Peyer's patch (tissue), 4 donors: ENCODE results near the gene SPON1. TPM values are rescaled to one million over a fixed set of nuclear protein-coding genes. Genes with fewer than 3 reads are reported as not detected.

ENCODE experiments used
- DNase-seq, 3 donors: peaks; one replicate each; pipeline ENCODE4 v3.0.0-alpha.2; 2017 to 2019
- H3K27ac ChIP-seq, 4 donors: fragments of 200-600 bp; sonication (generic); one replicate each; pipeline ENCODE4 v1.5.1; 2016 to 2019
- H3K27me3 ChIP-seq, 2 donors: fragments of 200-600 bp; sonication (generic); one replicate each; pipeline ENCODE4 v1.5.1; 2019
- H3K36me3 ChIP-seq, 3 donors: fragments of 200-600 bp; sonication (generic); one replicate each; pipeline ENCODE4 v1.5.1; 2016 to 2019
- H3K4me1 ChIP-seq, 4 donors: fragments of 200-600 bp; sonication (generic); one replicate each; pipeline ENCODE4 v1.5.1; 2016 to 2019
- H3K4me3 ChIP-seq, 4 donors: fragments of 200-600 bp; sonication (generic); 1 replicate in 3 of 4; 2 replicates in 1 of 4; pipeline ENCODE4 v1.5.1; 2016 to 2019; ENCODE audit warnings: mild to moderate bottlenecking in 1 of 4
- H3K9me3 ChIP-seq, 4 donors: fragments of 200-600 bp; sonication (generic); one replicate each; pipeline ENCODE4 v1.5.1; 2016 to 2019; ENCODE audit warnings: mild to moderate bottlenecking in 1 of 4
- POLR2A ChIP-seq, 2 donors: fragments of 450-650 bp; IDR thresholded peaks; one replicate each; pipeline ENCODE4 v1.5.1; 2017; ENCODE audit warnings: antibody characterized with exemption in 2 of 2, mild to moderate bottlenecking in 2 of 2, moderate library complexity in 2 of 2
- total RNA-seq, 4 donors: library from RNA; depleted of rRNA; stranded (reverse); fragments of >200 nt; gene quantifications; one replicate each; pipeline ENCODE4 v1.1.0, GENCODE V29; 2016
- TF ChIP-seq, protein P1 (sequence below), 6 experiments: fragments of 450-650 bp in 4 of 6; fragments of 200-600 bp in 2 of 6; sonication (generic) in 1 of 6; IDR thresholded peaks; one replicate each; pipeline ENCODE4 v1.5.1; 2017 to 2019; ENCODE audit warnings: antibody characterized with exemption in 6 of 6, mild to moderate bottlenecking in 3 of 6, moderate library complexity in 1 of 6

Gene SPON1
- total RNA-seq, 4 donors from 2014 or later = 26.4 to 53.8 (median 48.3) TPM

DNA sequence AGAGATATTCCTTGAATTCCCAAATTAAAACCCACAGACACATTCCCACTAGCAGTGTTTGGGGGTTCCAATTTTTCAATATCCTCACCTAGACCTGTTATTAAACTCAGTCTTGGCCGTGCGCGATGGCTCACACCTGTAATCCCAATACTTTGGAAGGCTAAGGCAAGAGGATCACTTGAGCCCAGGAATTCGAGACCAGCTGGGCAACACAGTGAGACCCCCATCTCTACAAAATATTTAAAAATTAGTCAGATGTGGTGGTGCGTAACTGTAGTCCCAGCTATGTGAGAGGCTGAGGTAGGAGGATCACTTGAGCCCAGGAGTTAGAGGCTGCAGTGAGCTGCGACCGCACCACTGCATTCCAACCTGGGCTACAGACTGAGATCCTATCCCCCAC is 343.1 kb downstream of the SPON1 start:
- Histone ChIP-seq H3K4me1 (peaks cover 0 to 27% (median 4%) of the 10 kb centered on the region in 4 donors), H3K36me3 (no peaks in the 10 kb centered on the region), H3K4me3 (no peak overlapping the region), H3K27me3 (no peaks in the 10 kb centered on the region), H3K27ac (no peak overlapping the region), H3K9me3 (no peaks in the 10 kb centered on the region)
- no peak for TF ChIP-seq POLR2A (IDR thresholded peaks at IDR 0.05)
- TF ChIP-seq, protein P1, sequence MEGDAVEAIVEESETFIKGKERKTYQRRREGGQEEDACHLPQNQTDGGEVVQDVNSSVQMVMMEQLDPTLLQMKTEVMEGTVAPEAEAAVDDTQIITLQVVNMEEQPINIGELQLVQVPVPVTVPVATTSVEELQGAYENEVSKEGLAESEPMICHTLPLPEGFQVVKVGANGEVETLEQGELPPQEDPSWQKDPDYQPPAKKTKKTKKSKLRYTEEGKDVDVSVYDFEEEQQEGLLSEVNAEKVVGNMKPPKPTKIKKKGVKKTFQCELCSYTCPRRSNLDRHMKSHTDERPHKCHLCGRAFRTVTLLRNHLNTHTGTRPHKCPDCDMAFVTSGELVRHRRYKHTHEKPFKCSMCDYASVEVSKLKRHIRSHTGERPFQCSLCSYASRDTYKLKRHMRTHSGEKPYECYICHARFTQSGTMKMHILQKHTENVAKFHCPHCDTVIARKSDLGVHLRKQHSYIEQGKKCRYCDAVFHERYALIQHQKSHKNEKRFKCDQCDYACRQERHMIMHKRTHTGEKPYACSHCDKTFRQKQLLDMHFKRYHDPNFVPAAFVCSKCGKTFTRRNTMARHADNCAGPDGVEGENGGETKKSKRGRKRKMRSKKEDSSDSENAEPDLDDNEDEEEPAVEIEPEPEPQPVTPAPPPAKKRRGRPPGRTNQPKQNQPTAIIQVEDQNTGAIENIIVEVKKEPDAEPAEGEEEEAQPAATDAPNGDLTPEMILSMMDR (IDR thresholded peaks at IDR 0.05) = no peak
- DNase-seq = no peak

DNA sequence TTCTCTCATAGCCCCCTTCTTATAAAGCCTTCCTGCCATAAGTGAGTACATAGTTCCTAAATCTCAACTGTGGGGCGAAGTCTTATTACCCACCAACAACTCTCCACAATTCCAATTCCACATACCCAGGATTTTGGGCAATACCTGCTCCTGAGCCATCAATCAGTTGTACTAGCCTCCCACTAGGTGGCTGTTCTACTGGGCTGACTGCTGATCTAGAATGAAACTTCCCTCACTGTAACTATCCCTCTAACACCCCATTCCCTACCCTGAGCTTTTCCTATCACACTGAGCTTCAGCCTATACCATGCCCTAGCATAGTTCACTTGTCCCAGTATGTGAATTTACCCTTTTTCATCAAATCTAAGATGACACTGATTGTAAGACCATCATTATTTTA is 344.0 kb downstream of the SPON1 start:
- no peak overlapping the region for H3K4me3 ChIP-seq
- no peaks in the 10 kb centered on the region for H3K27me3 ChIP-seq
- H3K27ac ChIP-seq = no peak overlapping the region
- no peak for DNase-seq
- peaks cover 0 to 27% (median 4%) of the 10 kb centered on the region in 4 donors for H3K4me1 ChIP-seq
- TF ChIP-seq, protein P1 (IDR thresholded peaks at IDR 0.05) = no peak
- no peak for TF ChIP-seq POLR2A (IDR thresholded peaks at IDR 0.05)
- H3K36me3 ChIP-seq = no peaks in the 10 kb centered on the region
- no peaks in the 10 kb centered on the region for H3K9me3 ChIP-seq

DNA sequence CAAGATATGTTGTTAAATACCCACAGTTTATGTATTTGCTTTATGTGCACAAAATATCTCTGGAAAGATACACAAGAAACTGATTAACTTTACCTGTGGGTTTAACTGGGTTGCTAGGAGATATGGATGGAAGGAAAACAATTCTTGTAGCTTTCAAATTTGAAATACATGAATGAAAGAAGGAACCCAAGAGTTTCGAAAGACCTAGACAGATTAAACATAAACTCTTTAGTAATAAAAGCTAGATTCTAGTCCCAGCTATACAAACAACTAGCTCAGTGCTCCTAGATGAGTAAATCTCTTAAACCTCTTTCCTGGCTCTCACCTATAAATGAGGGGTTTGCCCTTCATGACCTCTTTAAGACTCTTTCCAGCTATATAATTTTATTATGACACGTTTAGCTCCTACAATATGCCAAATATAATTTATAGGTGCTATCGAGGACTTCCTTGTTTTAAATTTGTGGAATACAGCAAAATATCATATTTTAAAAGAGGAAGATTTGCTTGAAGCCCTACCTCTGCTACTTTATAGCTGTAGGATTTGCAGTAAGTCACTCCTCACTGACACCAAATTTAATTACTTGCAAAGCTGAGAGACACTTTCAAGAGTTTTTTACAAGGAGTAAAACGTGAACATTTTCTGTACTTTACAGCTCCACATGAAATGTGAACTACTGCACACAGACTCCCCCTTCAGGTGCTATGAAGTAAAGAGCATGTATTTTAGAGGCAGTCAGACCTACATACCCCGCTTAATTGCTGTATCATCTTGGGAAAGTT is 345.8 kb downstream of the SPON1 start:
- Histone ChIP-seq H3K36me3 (no peaks in the 10 kb centered on the region), H3K27ac (no peak overlapping the region), H3K9me3 (no peaks in the 10 kb centered on the region), H3K4me3 (no peak overlapping the region), H3K27me3 (no peaks in the 10 kb centered on the region), H3K4me1 (peaks cover 0 to 27% (median 6%) of the 10 kb centered on the region in 4 donors)
- no peak for DNase-seq
- no peak for TF ChIP-seq POLR2A (IDR thresholded peaks at IDR 0.05)
- TF ChIP-seq, protein P1 (IDR thresholded peaks at IDR 0.05) = peak in 5 of 6 experiments; percentile 11 to 63 (median 53)

DNA sequence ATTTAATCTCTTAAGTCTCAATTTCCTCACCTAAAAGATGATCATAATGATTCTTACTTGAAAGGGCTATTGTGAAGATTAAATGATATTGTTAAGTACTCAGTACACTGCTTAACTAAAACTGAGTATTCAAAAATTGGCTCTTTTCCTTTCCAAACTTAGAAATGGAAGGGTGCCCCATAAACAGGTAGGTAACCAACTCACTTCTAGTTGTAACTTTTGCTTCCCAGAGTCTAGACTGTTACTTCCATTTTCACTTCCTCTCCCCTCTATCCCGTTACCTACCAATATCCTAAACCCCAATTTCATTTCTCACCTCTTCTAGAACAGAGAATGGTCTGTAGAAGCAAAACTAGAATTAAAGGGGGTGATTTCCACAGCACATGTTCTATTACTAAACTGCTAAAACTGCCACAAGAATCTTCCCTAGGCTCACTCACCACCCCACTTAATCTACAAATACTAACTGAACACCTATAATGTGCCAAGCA is 346.4 kb downstream of the SPON1 start:
- no peaks in the 10 kb centered on the region for H3K27me3 ChIP-seq
- peak overlapping the region in 1 of 4 donors; percentile 27 for H3K27ac ChIP-seq
- H3K4me3 ChIP-seq = no peak overlapping the region
- no peaks in the 10 kb centered on the region for H3K9me3 ChIP-seq
- no peaks in the 10 kb centered on the region for H3K36me3 ChIP-seq
- TF ChIP-seq POLR2A (IDR thresholded peaks at IDR 0.05) = no peak
- TF ChIP-seq, protein P1 (IDR thresholded peaks at IDR 0.05) = no peak
- DNase-seq = no peak
- H3K4me1 ChIP-seq = peaks cover 0 to 27% (median 6%) of the 10 kb centered on the region in 4 donors

DNA sequence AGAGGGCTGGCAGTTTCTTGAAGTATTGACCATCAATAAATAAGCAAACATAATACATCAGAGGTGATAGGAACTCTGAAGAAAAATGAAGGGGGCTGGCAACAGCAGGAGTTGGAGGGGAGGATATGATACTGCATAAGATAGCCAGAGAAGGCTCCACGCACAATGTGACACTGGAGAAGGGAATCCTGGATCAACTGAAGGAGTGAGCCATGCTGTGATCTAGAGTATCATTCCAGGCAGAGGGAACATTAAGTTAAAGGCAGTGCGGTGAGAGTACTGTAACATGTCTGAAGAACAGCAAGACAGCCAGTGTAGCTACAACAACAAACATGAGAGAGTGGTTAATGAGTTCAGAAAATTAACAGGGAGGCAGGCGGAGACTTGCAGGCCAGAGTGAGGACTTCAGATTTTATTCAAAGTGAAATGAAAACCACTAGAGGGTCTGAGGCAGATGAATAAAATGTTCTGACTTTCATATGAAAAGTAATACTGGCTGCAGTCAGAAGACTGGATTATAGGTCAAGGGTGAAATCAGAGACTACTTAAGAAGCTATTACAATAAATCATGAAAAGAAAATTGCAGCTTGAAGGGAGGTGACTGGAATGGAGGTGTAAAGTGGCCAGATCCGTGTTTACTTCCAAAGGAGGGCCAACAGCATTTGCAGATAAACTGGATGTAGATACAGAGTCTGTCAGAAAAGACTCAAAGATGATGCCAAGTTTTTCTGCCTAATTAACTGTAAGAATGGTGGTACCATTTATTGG is 347.1 kb downstream of the SPON1 start:
- no peaks in the 10 kb centered on the region for H3K9me3 ChIP-seq
- no peak overlapping the region for H3K4me3 ChIP-seq
- no peak for TF ChIP-seq POLR2A (IDR thresholded peaks at IDR 0.05)
- TF ChIP-seq, protein P1 (IDR thresholded peaks at IDR 0.05) = no peak
- no peaks in the 10 kb centered on the region for H3K36me3 ChIP-seq
- H3K27me3 ChIP-seq = no peaks in the 10 kb centered on the region
- H3K27ac ChIP-seq = peak overlapping the region in 1 of 4 donors; percentile 27
- peaks cover 0 to 27% (median 6%) of the 10 kb centered on the region in 4 donors for H3K4me1 ChIP-seq
- DNase-seq = no peak
